MM.1S (cell line): ENCODE data around the gene RPN2.

Experiments
- DNase-seq: peaks from one replicate; pipeline ENCODE4 v3.0.0-alpha.2; 2015
- H2AFZ ChIP-seq: fragments of 300-600 bp; sonication (generic); 2 replicates; pipeline ENCODE4 v1.6.0; 2016; ENCODE audit warnings: antibody characterized with exemption, low read length
- H3F3A ChIP-seq: fragments of 300-600 bp; sonication (generic); 2 replicates; pipeline ENCODE4 v1.6.1; 2016; ENCODE audit warnings: mild to moderate bottlenecking, antibody characterized with exemption, low read length, moderate library complexity, mixed read lengths; ENCODE audit not compliant: insufficient read depth
- H3K27ac ChIP-seq: fragments of 300-600 bp; sonication (generic); 2 replicates; pipeline ENCODE4 v1.5.1; 2016; ENCODE audit warnings: mild to moderate bottlenecking, low read length
- H3K27me3 ChIP-seq: fragments of 300-600 bp; sonication (generic); replicated peaks from 2 replicates; pipeline ENCODE4 v1.6.0; 2016; ENCODE audit warnings: low read length; ENCODE audit not compliant: insufficient read depth
- H3K36me3 ChIP-seq: fragments of 300-600 bp; sonication (generic); replicated peaks from 2 replicates; pipeline ENCODE4 v1.6.1; 2016; ENCODE audit warnings: mild to moderate bottlenecking, low read length, mixed read lengths; ENCODE audit not compliant: insufficient read depth
- H3K4me1 ChIP-seq: fragments of 300-600 bp; sonication (generic); 2 replicates; pipeline ENCODE4 v1.6.1; 2016; ENCODE audit warnings: low read length, mixed read lengths
- H3K4me2 ChIP-seq: fragments of 300-600 bp; sonication (generic); 2 replicates; pipeline ENCODE4 v1.6.0; 2016; ENCODE audit warnings: low read depth, low read length
- H3K4me3 ChIP-seq: fragments of 300-600 bp; sonication (generic); 2 replicates; pipeline ENCODE4 v1.5.1; 2016; ENCODE audit warnings: low read length, mixed read lengths
- H3K79me2 ChIP-seq: fragments of 300-600 bp; sonication (generic); 2 replicates; pipeline ENCODE4 v1.6.1; 2016; ENCODE audit warnings: mixed run types, low read length, mixed read lengths
- H3K9ac ChIP-seq: fragments of 300-600 bp; sonication (generic); 2 replicates; pipeline ENCODE4 v1.6.1; 2016; ENCODE audit warnings: low read length, mixed read lengths
- H3K9me2 ChIP-seq: fragments of 300-600 bp; sonication (generic); replicated peaks from 2 replicates; pipeline ENCODE4 v1.6.1; 2016; ENCODE audit warnings: mild to moderate bottlenecking, low read length, mixed read lengths; ENCODE audit not compliant: insufficient read depth
- H3K9me3 ChIP-seq: fragments of 300-600 bp; sonication (generic); replicated peaks from 2 replicates; pipeline ENCODE4 v1.6.1; 2016; ENCODE audit warnings: mild to moderate bottlenecking, low read length, mixed read lengths; ENCODE audit not compliant: insufficient read depth
- H4K20me1 ChIP-seq: fragments of 300-600 bp; sonication (generic); 2 replicates; pipeline ENCODE4 v1.6.1; 2016; ENCODE audit warnings: mild to moderate bottlenecking, low read length, moderate library complexity, mixed read lengths; ENCODE audit not compliant: insufficient read depth
- CTCF ChIP-seq: fragments of 300-600 bp; sonication (generic); IDR thresholded peaks from 2 replicates; pipeline ENCODE4 v1.5.1; 2016; ENCODE audit warnings: antibody characterized with exemption, low read length, mixed read lengths
- EZH2 ChIP-seq: fragments of 300-600 bp; sonication (generic); optimal IDR thresholded peaks from 2 replicates; pipeline ENCODE3; 2017; ENCODE audit warnings: low read depth, mild to moderate bottlenecking, antibody characterized with exemption, low read length, mixed read lengths
- EZH2phosphoT487 ChIP-seq: fragments of 300-600 bp; sonication (generic); IDR thresholded peaks from 2 replicates; pipeline ENCODE4 v1.6.1; 2018; ENCODE audit warnings: antibody characterized with exemption, low read length

Gene RPN2

DNA sequence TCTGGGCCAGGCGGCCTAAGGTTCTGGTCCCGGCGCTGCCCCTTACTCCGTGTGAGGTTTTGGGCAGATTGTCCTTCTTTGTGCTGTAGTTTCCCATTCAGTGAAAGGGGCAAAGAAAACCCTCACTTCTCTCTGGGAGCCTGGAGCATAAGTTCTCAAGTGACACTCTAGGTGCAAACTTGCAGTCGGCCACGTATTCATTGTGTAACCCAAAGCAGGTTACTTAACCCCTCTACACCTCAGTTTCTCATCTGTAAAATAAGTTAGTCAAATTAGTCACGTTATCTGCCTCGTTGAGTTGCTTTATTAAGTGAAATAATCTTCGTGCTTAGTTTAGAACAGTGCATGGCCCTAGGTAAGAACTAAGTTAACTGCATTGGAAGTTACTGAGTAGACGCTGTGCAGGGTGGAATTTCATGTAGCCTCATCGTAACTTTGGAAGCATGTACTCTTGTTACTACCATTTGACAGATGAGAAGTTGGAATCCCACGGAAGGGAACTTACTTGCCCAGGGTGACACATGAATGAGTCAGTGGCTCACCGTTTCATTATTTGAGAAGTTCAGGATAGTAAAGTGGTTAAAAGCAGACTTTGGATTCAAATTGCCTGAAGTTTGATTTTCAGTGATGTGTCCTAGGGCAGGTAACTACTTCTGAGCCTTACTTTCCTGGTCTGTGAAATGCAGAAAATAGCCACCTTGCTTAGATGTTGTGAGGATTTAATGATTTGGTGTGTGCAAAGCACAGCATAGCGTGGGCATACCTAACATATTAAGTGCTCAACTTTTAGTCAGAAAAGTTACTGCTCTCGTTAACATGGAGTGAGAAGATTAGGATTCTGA lies 774 bp downstream of the RPN2 start:
- peak overlapping the region; percentile 91; the same call in 1 of the 2 replicates for H3K27ac ChIP-seq
- H4K20me1 ChIP-seq = peaks cover 10% of the 10 kb centered on the region
- peaks cover 9% of the 10 kb centered on the region; the same call in 1 of the 2 replicates for H3K36me3 ChIP-seq
- H3K9ac ChIP-seq = peak overlapping the region; percentile 99
- peak overlapping the region; percentile 81 for H3K4me2 ChIP-seq
- H3K9me2 ChIP-seq = no peaks in the 10 kb centered on the region
- no peak for DNase-seq
- TF ChIP-seq CTCF = no peak
- TF ChIP-seq EZH2 = no peak
- TF ChIP-seq EZH2phosphoT487 = no peak
- H3K27me3 ChIP-seq = no peaks in the 10 kb centered on the region
- peaks cover 58% of the 10 kb centered on the region for H3K79me2 ChIP-seq
- H3K9me3 ChIP-seq = no peaks in the 10 kb centered on the region
- H2AFZ ChIP-seq = peak overlapping the region; percentile 67
- H3F3A ChIP-seq = peaks cover 5% of the 10 kb centered on the region; the same call in 1 of the 2 replicates
- 0 out of 2 replicates have a peak, but pooled peaks cover 6% of the 10 kb centered on the region for H3K4me1 ChIP-seq
- H3K4me3 ChIP-seq = peak overlapping the region; percentile 85

DNA sequence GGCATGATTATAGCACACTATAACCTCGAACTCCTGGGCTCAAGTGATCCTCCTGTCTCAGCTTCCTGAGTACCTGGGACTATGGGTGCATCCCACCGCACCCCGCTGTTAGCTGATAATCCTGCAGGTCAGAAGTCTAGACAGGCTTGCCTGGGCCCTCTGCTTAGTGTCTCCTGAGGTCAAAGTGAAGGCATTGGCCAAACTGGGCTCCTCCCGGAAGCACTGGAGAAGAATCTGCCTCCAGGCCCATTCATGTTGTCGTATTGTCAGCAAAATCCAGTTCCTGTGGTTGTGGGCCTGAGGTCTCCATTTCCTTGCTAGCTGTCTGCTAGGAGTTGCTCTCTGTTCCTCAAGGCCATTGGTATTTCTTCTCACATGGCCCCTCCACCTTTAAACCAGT lies 6.6 kb downstream of the RPN2 start:
- Histone ChIP-seq H3K79me2 (peaks cover 94% of the 10 kb centered on the region), H3K9ac (no peak overlapping the region), H3K36me3 (peaks cover 15% of the 10 kb centered on the region), H3K27me3 (no peaks in the 10 kb centered on the region), H3K4me2 (no peak overlapping the region), H3F3A (peaks cover 15% of the 10 kb centered on the region), H3K4me3 (no peak overlapping the region), H4K20me1 (peaks cover 31% of the 10 kb centered on the region), H2AFZ (no peak overlapping the region), H3K9me3 (no peaks in the 10 kb centered on the region), H3K4me1 (peaks cover 20% of the 10 kb centered on the region), H3K9me2 (no peaks in the 10 kb centered on the region), H3K27ac (no peak overlapping the region)
- no peak for TF ChIP-seq EZH2
- TF ChIP-seq EZH2phosphoT487 = no peak
- TF ChIP-seq CTCF = no peak
- DNase-seq = no peak

DNA sequence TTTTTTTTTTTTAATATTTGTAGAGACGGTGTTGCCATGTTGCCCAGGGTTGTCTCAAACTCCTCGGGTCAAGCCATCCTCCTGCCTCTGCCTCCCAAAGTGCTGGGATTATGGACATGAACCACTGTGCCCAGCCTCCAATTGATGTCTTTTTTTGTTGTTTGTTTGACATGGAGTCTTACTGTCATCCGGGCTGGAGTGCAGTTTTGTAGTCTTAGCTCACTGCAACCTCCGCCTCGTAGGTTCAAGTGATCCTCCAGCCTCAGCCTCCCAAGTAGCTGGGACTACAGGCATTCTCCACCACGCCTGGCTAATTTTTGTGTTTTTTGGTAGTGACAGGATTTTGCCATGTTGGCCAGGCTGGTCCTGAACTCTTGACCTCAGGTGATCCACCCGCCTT lies 9.7 kb downstream of the RPN2 start:
- no peaks in the 10 kb centered on the region for H3K9me2 ChIP-seq
- H3K9me3 ChIP-seq = no peaks in the 10 kb centered on the region
- H3K36me3 ChIP-seq = peaks cover 19% of the 10 kb centered on the region
- peaks cover 26% of the 10 kb centered on the region for H3K4me1 ChIP-seq
- H3K27ac ChIP-seq = no peak overlapping the region
- peaks cover 95% of the 10 kb centered on the region for H3K79me2 ChIP-seq
- no peak overlapping the region for H3K4me3 ChIP-seq
- no peak overlapping the region for H2AFZ ChIP-seq
- H3K9ac ChIP-seq = no peak overlapping the region
- H4K20me1 ChIP-seq = peaks cover 53% of the 10 kb centered on the region
- TF ChIP-seq EZH2phosphoT487 = no peak
- TF ChIP-seq EZH2 = no peak
- no peak for TF ChIP-seq CTCF
- no peaks in the 10 kb centered on the region for H3K27me3 ChIP-seq
- peak overlapping the region; percentile 36; the same call in 1 of the 2 replicates for H3K4me2 ChIP-seq
- peaks cover 21% of the 10 kb centered on the region for H3F3A ChIP-seq
- no peak for DNase-seq
